WTC11 (cell line): Measurements from ENCODE around the gene ACIN1. TPM values are rescaled to one million over a fixed set of nuclear protein-coding genes. Genes with fewer than 3 reads are reported as not detected.

ENCODE experiments used
- ATAC-seq: fragments of 200-7000 bp; cut with Tn5 transposase; 2 replicates; pipeline ENCODE4 v1.10.0; 2021; ENCODE audit warnings: mild to moderate bottlenecking, moderate library complexity
- CTCF ChIA-PET: fragments of 300-600 bp; sonication (Branson Sonifier 250); formaldehyde crosslinking; loops from one replicate; lab custom pipeline; 2021; ENCODE audit warnings: antibody characterized with exemption; lab: Charles Lee
- POLR2A ChIA-PET: fragments of 350-600 bp; sonication (Branson Sonifier 250); formaldehyde crosslinking; loops from one replicate; lab custom pipeline; 2021; ENCODE audit warnings: antibody characterized with exemption; lab: Charles Lee
- DNase-seq: peaks from one replicate; pipeline ENCODE4 v3.0.0; 2021; ENCODE audit warnings: low spot score
- H3K27ac Mint-ChIP-seq: 2 replicates; pipeline ENCODE4 v1.8.0; 2021; ENCODE audit warnings: mixed read lengths
- H3K27me3 Mint-ChIP-seq: 2 replicates; pipeline ENCODE4 v1.8.0; 2021; ENCODE audit warnings: low read depth, mild to moderate bottlenecking, moderate library complexity, mixed read lengths
- H3K36me3 Mint-ChIP-seq: 2 replicates; pipeline ENCODE4 v1.8.0; 2021; ENCODE audit warnings: mixed read lengths
- H3K4me1 Mint-ChIP-seq: 2 replicates; pipeline ENCODE4 v1.8.0; 2022; ENCODE audit warnings: mixed read lengths
- H3K4me3 Mint-ChIP-seq: 2 replicates; pipeline ENCODE4 v1.8.0; 2021; ENCODE audit warnings: mild to moderate bottlenecking, moderate library complexity, mixed read lengths
- H3K9me3 Mint-ChIP-seq: 2 replicates; pipeline ENCODE4 v1.8.0; 2021; ENCODE audit warnings: mixed read lengths
- CBFB ChIP-seq: sonication (generic); formaldehyde crosslinking; IDR thresholded peaks from 2 replicates; pipeline ENCODE4 v1.8.1; 2022; ENCODE audit warnings: mild to moderate bottlenecking, low read depth, missing genetic modification reagents
- EMX1 ChIP-seq: fragments of 250-450 bp; sonication (Bioruptor Pico); IDR thresholded peaks from 2 replicates; pipeline ENCODE4 v1.8.0; 2021; ENCODE audit warnings: mild to moderate bottlenecking
- ESRRA ChIP-seq: sonication (generic); formaldehyde crosslinking; IDR thresholded peaks from 2 replicates; pipeline ENCODE4 v1.8.1; 2022; ENCODE audit warnings: mild to moderate bottlenecking, missing genetic modification reagents, borderline replicate concordance
- FOXJ3 ChIP-seq: sonication (generic); formaldehyde crosslinking; IDR thresholded peaks from 2 replicates; pipeline ENCODE4 v1.9.0; 2021; ENCODE audit warnings: missing genetic modification reagents, mild to moderate bottlenecking, borderline replicate concordance
- OVOL2 ChIP-seq: fragments of 250-450 bp; sonication (Bioruptor Pico); IDR thresholded peaks from 2 replicates; pipeline ENCODE4 v1.9.0; 2021; ENCODE audit warnings: mild to moderate bottlenecking, borderline replicate concordance
- SMAD3 ChIP-seq: sonication (generic); formaldehyde crosslinking; IDR thresholded peaks from 2 replicates; pipeline ENCODE4 v1.8.0; 2022; ENCODE audit warnings: missing genetic modification reagents, mild to moderate bottlenecking, borderline replicate concordance
- TEAD1 ChIP-seq: sonication (generic); formaldehyde crosslinking; IDR thresholded peaks from 2 replicates; pipeline ENCODE4 v1.8.0; 2022; ENCODE audit warnings: mild to moderate bottlenecking, missing genetic modification reagents
- ZBTB21 ChIP-seq: sonication (generic); formaldehyde crosslinking; IDR thresholded peaks from 2 replicates; pipeline ENCODE4 v1.8.1; 2023; ENCODE audit warnings: mild to moderate bottlenecking, missing genetic modification reagents, borderline replicate concordance
- ZNF263 ChIP-seq: sonication (generic); formaldehyde crosslinking; IDR thresholded peaks from 2 replicates; pipeline ENCODE4 v1.8.1; 2022; ENCODE audit warnings: low read depth, mild to moderate bottlenecking, moderate library complexity, missing genetic modification reagents
- total RNA-seq: library from RNA; stranded (reverse); gene quantifications from 3 replicates; pipeline ENCODE4 v1.2.3, GENCODE V29; 2021
- TF ChIP-seq, protein P1 (sequence below): sonication (generic); formaldehyde crosslinking; IDR thresholded peaks from 2 replicates; pipeline ENCODE4 v1.8.1; 2022; ENCODE audit warnings: mild to moderate bottlenecking, moderate library complexity, missing genetic modification reagents
- TF ChIP-seq, protein P2 (sequence below): fragments of 250-450 bp; sonication (Bioruptor Pico); IDR thresholded peaks from 2 replicates; pipeline ENCODE4 v1.8.0; 2021; ENCODE audit warnings: mild to moderate bottlenecking
- TF ChIP-seq, protein P3 (sequence below): sonication (generic); formaldehyde crosslinking; IDR thresholded peaks from 2 replicates; pipeline ENCODE4 v1.8.0; 2022; ENCODE audit warnings: mild to moderate bottlenecking, missing genetic modification reagents
- TF ChIP-seq, protein P4 (sequence below): sonication (generic); formaldehyde crosslinking; IDR thresholded peaks from 2 replicates; pipeline ENCODE4 v1.8.0; 2022; ENCODE audit warnings: mild to moderate bottlenecking, missing genetic modification reagents
- TF ChIP-seq, protein P5 (sequence below): sonication (generic); formaldehyde crosslinking; IDR thresholded peaks from 2 replicates; pipeline ENCODE4 v1.8.1; 2023; ENCODE audit warnings: mild to moderate bottlenecking, missing genetic modification reagents, moderate library complexity
- TF ChIP-seq, protein P6 (sequence below): sonication (generic); formaldehyde crosslinking; IDR thresholded peaks from 2 replicates; pipeline ENCODE4 v1.8.0; 2022; ENCODE audit warnings: mild to moderate bottlenecking, missing genetic modification reagents
- TF ChIP-seq, protein P7 (sequence below): sonication (generic); formaldehyde crosslinking; IDR thresholded peaks from 2 replicates; pipeline ENCODE4 v1.8.1; 2023; ENCODE audit warnings: mild to moderate bottlenecking, moderate library complexity, missing genetic modification reagents
- TF ChIP-seq, protein P8 (sequence below): fragments of 250-450 bp; sonication (Bioruptor Pico); IDR thresholded peaks from 2 replicates; pipeline ENCODE4 v1.9.0; 2021; ENCODE audit warnings: moderate library complexity, mild to moderate bottlenecking, inconsistent platforms, borderline replicate concordance
- TF ChIP-seq, protein P9 (sequence below): sonication (generic); formaldehyde crosslinking; IDR thresholded peaks from 2 replicates; pipeline ENCODE4 v1.8.1; 2023; ENCODE audit warnings: mild to moderate bottlenecking, missing genetic modification reagents

The ACIN1 gene
- total RNA-seq, 1 experiment from 2014 or later: 229 TPM

DNA sequence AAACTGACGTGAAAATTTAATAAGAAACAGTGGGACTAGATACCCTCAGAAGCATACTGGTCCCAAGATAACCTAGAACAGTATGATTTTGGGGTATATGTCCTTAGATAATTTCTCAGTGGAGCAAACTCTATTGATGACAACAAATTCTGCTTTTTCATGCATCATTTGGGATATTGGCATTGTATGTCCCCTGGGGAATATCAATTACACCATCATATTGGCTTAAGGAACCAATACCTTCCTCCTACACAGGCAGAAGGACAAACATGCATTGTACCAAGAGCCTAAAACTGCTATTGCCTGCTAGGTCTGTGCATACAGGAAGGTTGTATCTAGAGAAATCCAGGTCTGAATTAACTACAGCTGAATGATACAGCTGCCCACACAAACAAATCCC is 20.0 kb downstream of the ACIN1 start (continued):
- TF ChIP-seq, protein P1, sequence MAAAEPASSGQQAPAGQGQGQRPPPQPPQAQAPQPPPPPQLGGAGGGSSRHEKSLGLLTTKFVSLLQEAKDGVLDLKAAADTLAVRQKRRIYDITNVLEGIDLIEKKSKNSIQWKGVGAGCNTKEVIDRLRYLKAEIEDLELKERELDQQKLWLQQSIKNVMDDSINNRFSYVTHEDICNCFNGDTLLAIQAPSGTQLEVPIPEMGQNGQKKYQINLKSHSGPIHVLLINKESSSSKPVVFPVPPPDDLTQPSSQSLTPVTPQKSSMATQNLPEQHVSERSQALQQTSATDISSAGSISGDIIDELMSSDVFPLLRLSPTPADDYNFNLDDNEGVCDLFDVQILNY: no peak
- TF ChIP-seq OVOL2 (CRISPR knock-in tag): no peak
- no peak for TF ChIP-seq ESRRA
- TF ChIP-seq, protein P2, sequence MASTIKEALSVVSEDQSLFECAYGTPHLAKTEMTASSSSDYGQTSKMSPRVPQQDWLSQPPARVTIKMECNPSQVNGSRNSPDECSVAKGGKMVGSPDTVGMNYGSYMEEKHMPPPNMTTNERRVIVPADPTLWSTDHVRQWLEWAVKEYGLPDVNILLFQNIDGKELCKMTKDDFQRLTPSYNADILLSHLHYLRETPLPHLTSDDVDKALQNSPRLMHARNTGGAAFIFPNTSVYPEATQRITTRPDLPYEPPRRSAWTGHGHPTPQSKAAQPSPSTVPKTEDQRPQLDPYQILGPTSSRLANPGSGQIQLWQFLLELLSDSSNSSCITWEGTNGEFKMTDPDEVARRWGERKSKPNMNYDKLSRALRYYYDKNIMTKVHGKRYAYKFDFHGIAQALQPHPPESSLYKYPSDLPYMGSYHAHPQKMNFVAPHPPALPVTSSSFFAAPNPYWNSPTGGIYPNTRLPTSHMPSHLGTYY (CRISPR knock-in tag): no peak

DNA sequence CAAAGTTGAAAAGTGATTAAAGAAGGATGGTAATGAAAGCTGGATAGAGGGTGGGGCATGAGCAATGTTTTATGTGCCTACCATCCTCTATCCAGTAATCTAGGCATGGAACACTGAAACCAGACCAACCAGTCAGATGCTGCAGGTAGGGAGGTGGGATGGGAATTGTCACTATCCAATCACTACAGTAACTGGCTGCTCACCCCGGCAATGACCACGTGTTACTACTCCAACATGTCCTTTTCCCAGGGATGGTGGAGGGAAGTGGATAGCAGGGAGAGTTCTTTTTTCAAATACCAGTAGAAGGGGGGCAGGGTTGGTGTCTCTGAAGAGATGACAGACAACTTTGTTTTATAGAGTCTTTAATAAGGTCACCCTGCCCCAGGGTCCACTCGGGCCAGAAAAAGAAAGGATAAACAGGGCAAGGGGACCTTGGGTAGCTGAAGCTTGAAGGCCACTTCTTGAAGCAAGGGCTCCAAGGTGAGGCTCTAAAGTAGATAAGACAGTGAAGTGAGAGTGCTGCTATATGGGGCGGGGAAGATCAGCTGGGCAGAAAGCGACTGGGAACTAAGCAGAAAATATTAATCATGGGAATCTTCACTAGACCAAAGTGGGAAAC is 22.9 kb downstream of the ACIN1 start:
- DNase-seq (no peak), ATAC-seq (peak; percentile 44)
- Mint-ChIP-seq H3K27ac (peak overlapping the region; percentile 96), H3K4me1 (peaks cover 38% of the 10 kb centered on the region), H3K27me3 (no peaks in the 10 kb centered on the region), H3K36me3 (peaks cover 70% of the 10 kb centered on the region), H3K4me3 (peak overlapping the region; percentile 95), H3K9me3 (no peaks in the 10 kb centered on the region)
- CTCF ChIA-PET: interaction anchor here (0.6 to 4.6 kb wide), 20 partner anchors 8 to 294 kb away, joined by 3 to 49 read pairs (median 4); partner anchors contain the start of genes ACIN1, C14orf119, CDH24 and PRMT5
- TF ChIP-seq, protein P3, sequence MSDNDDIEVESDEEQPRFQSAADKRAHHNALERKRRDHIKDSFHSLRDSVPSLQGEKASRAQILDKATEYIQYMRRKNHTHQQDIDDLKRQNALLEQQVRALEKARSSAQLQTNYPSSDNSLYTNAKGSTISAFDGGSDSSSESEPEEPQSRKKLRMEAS (CRISPR knock-in tag): 0 out of 2 replicates have a peak, but pooled peaks have one; percentile 13
- TF ChIP-seq, protein P4, sequence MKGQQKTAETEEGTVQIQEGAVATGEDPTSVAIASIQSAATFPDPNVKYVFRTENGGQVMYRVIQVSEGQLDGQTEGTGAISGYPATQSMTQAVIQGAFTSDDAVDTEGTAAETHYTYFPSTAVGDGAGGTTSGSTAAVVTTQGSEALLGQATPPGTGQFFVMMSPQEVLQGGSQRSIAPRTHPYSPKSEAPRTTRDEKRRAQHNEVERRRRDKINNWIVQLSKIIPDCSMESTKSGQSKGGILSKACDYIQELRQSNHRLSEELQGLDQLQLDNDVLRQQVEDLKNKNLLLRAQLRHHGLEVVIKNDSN: 0 out of 2 replicates have a peak, but pooled peaks have one; percentile 39
- TF ChIP-seq ESRRA (no peak), TEAD1 (CRISPR knock-in tag) (no peak), SMAD3 (CRISPR knock-in tag) (no peak)
- TF ChIP-seq, protein P5, sequence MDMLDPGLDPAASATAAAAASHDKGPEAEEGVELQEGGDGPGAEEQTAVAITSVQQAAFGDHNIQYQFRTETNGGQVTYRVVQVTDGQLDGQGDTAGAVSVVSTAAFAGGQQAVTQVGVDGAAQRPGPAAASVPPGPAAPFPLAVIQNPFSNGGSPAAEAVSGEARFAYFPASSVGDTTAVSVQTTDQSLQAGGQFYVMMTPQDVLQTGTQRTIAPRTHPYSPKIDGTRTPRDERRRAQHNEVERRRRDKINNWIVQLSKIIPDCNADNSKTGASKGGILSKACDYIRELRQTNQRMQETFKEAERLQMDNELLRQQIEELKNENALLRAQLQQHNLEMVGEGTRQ: peak; percentile 62
- POLR2A ChIA-PET: interaction anchor here (0.5 to 2.3 kb wide), 12 partner anchors 11 to 250 kb away, joined by 3 to 24 read pairs (median 4); partner anchors contain the start of genes ACIN1, C14orf119, HAUS4 and PABPN1

DNA sequence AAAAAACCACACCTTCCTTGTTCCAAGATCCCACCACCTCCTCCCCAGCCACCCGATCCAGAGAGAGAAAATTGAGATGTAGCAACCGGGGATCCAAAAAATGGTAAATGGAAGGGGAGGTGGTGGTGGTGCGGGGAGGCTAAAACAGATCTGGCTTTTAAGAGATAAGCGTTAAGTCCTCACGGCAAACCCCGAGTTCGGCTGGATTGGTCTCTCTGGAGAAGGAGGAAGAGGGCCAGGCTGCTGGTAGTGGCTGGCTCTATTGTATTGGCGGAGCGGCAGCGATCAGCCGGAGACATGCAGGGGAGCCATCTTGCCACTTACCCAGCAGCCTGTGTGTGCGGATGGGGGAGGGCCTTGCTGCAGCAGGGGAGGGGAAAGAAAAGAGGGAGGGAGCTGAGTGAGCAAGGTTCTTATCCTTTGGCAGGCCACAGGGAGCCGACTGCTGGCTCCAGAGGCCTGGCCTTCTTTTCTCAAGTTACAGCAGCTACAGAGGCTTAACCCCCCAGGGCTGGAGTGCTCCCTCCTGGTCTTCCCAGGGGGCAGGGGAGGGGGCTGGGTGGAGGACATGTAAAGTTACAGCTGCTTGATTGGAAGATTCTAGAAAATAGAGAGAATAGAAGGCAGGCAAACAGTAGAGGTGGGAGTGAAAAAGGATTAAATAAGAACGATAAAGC is 23.6 kb downstream of the ACIN1 start:
- POLR2A ChIA-PET: interaction anchor here (0.5 to 2.3 kb wide), 12 partner anchors 11 to 250 kb away, joined by 3 to 24 read pairs (median 4); partner anchors contain the start of genes ACIN1, C14orf119, HAUS4 and PABPN1
- peaks cover 70% of the 10 kb centered on the region for H3K36me3 Mint-ChIP-seq
- DNase-seq: peak; percentile 82
- TF ChIP-seq, protein P6, sequence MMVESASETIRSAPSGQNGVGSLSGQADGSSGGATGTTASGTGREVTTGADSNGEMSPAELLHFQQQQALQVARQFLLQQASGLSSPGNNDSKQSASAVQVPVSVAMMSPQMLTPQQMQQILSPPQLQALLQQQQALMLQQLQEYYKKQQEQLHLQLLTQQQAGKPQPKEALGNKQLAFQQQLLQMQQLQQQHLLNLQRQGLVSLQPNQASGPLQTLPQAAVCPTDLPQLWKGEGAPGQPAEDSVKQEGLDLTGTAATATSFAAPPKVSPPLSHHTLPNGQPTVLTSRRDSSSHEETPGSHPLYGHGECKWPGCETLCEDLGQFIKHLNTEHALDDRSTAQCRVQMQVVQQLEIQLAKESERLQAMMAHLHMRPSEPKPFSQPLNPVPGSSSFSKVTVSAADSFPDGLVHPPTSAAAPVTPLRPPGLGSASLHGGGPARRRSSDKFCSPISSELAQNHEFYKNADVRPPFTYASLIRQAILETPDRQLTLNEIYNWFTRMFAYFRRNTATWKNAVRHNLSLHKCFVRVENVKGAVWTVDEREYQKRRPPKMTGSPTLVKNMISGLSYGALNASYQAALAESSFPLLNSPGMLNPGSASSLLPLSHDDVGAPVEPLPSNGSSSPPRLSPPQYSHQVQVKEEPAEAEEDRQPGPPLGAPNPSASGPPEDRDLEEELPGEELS (CRISPR knock-in tag): no peak
- TF ChIP-seq FOXJ3 (CRISPR knock-in tag) (no peak), ZBTB21 (no peak), EMX1 (CRISPR knock-in tag) (no peak), CBFB (CRISPR knock-in tag) (no peak), ZNF263 (CRISPR knock-in tag) (peak; percentile 97)
- TF ChIP-seq, protein P7, sequence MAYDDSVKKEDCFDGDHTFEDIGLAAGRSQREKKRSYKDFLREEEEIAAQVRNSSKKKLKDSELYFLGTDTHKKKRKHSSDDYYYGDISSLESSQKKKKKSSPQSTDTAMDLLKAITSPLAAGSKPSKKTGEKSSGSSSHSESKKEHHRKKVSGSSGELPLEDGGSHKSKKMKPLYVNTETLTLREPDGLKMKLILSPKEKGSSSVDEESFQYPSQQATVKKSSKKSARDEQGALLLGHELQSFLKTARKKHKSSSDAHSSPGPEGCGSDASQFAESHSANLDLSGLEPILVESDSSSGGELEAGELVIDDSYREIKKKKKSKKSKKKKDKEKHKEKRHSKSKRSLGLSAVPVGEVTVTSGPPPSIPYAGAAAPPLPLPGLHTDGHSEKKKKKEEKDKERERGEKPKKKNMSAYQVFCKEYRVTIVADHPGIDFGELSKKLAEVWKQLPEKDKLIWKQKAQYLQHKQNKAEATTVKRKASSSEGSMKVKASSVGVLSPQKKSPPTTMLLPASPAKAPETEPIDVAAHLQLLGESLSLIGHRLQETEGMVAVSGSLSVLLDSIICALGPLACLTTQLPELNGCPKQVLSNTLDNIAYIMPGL (CRISPR knock-in tag): no peak
- TF ChIP-seq, protein P8, sequence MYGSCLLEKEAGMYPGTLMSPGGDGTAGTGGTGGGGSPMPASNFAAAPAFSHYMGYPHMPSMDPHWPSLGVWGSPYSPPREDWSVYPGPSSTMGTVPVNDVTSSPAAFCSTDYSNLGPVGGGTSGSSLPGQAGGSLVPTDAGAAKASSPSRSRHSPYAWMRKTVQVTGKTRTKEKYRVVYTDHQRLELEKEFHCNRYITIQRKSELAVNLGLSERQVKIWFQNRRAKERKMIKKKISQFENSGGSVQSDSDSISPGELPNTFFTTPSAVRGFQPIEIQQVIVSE (CRISPR knock-in tag): no peak
- TF ChIP-seq, protein P9, sequence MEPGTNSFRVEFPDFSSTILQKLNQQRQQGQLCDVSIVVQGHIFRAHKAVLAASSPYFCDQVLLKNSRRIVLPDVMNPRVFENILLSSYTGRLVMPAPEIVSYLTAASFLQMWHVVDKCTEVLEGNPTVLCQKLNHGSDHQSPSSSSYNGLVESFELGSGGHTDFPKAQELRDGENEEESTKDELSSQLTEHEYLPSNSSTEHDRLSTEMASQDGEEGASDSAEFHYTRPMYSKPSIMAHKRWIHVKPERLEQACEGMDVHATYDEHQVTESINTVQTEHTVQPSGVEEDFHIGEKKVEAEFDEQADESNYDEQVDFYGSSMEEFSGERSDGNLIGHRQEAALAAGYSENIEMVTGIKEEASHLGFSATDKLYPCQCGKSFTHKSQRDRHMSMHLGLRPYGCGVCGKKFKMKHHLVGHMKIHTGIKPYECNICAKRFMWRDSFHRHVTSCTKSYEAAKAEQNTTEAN: peak; percentile 46; the same call in 1 of the 2 replicates

More for the DNA sequence above, 23.6 kb downstream of the ACIN1 start:
- Mint-ChIP-seq H3K9me3 (no peaks in the 10 kb centered on the region), H3K27me3 (no peaks in the 10 kb centered on the region), H3K4me3 (peak overlapping the region; percentile 95), H3K27ac (peak overlapping the region; percentile 96), H3K4me1 (peaks cover 38% of the 10 kb centered on the region)
- ATAC-seq: peak; percentile 87
- CTCF ChIA-PET: interaction anchor here (0.6 to 4.6 kb wide), 20 partner anchors 9 to 295 kb away, joined by 3 to 49 read pairs (median 4); partner anchors contain the start of genes ACIN1, C14orf119, CDH24 and PRMT5
